Mesothelial cell of epicardium (in vitro differentiated cells): ENCODE results near the gene TMEM229A. TPM values are rescaled to one million over a fixed set of nuclear protein-coding genes. Genes with fewer than 3 reads are reported as not detected.

Experiments
- DNase-seq, 2 experiments: peaks; one replicate each; pipeline ENCODE4 v3.0.0; 2021; ENCODE audit warnings: low spot score in 2 of 2; ENCODE audit not compliant: unreplicated experiment in 2 of 2
- H3K27ac Mint-ChIP-seq: 2 replicates; pipeline ENCODE4 v1.8.0; 2021; ENCODE audit warnings: mixed read lengths
- H3K27me3 Mint-ChIP-seq: 2 replicates; pipeline ENCODE4 v1.8.0; 2021; ENCODE audit warnings: low read depth, mixed read lengths
- H3K36me3 Mint-ChIP-seq: 2 replicates; pipeline ENCODE4 v1.8.0; 2021; ENCODE audit warnings: mixed read lengths
- H3K4me1 Mint-ChIP-seq: 2 replicates; pipeline ENCODE4 v1.8.0; 2021; ENCODE audit warnings: mixed read lengths
- H3K4me3 Mint-ChIP-seq: 2 replicates; pipeline ENCODE4 v1.8.0; 2021; ENCODE audit warnings: mild to moderate bottlenecking, moderate library complexity, mixed read lengths
- H3K9me3 Mint-ChIP-seq: 2 replicates; pipeline ENCODE4 v1.8.0; 2021; ENCODE audit warnings: mixed read lengths
- CTCF ChIP-seq: fragments of 200-600 bp; sonication (generic); IDR thresholded peaks from one replicate; pipeline ENCODE4 v1.5.0; 2021; ENCODE audit warnings: antibody characterized with exemption; ENCODE audit not compliant: unreplicated experiment
- total RNA-seq: library from RNA; stranded (reverse); gene quantifications from 3 replicates; pipeline ENCODE4 v1.2.1, GENCODE V29; 2021

TMEM229A gene
- total RNA-seq, 1 donor from 2014 or later, result 0.69 TPM

- Mint-ChIP-seq H3K4me3 (no peak overlapping the region), H3K27ac (no peak overlapping the region), H3K27me3 (no peaks in the 10 kb centered on the region), H3K4me1 (no peaks in the 10 kb centered on the region), H3K36me3 (peaks cover 4% of the 10 kb centered on the region), H3K9me3 (peaks cover 35% of the 10 kb centered on the region)
- DNase-seq, result no peak
- TF ChIP-seq CTCF, result no peak
These were observed 33.9 kb downstream of the TMEM229A start for GRCh38 chr7:123998921-123999320.

- Mint-ChIP-seq H3K4me3 (no peak overlapping the region), H3K36me3 (no peaks in the 10 kb centered on the region), H3K9me3 (peaks cover 10% of the 10 kb centered on the region), H3K4me1 (no peaks in the 10 kb centered on the region), H3K27me3 (no peaks in the 10 kb centered on the region), H3K27ac (no peak overlapping the region)
- TF ChIP-seq CTCF, result no peak
- DNase-seq, result no peak
These were observed 36.6 kb downstream of the TMEM229A start for GRCh38 chr7:123996327-123996625.

GRCh38 chr7:123995617-123996326 lies 37.1 kb downstream of the TMEM229A start:
- no peak overlapping the region for H3K27ac Mint-ChIP-seq
- no peaks in the 10 kb centered on the region for H3K27me3 Mint-ChIP-seq
- peaks cover 8% of the 10 kb centered on the region for H3K9me3 Mint-ChIP-seq
- no peak overlapping the region for H3K4me3 Mint-ChIP-seq
- H3K4me1 Mint-ChIP-seq, result no peaks in the 10 kb centered on the region
- DNase-seq, result no peak
- H3K36me3 Mint-ChIP-seq, result no peaks in the 10 kb centered on the region
- TF ChIP-seq CTCF, result no peak

GRCh38 chr7:123994449-123994848 lies 38.4 kb downstream of the TMEM229A start:
- Mint-ChIP-seq H3K9me3 (peaks cover 7% of the 10 kb centered on the region), H3K4me1 (no peaks in the 10 kb centered on the region), H3K4me3 (no peak overlapping the region), H3K27ac (no peak overlapping the region), H3K36me3 (no peaks in the 10 kb centered on the region), H3K27me3 (no peaks in the 10 kb centered on the region)
- DNase-seq, result no peak
- no peak for TF ChIP-seq CTCF

GRCh38 chr7:123993996-123994395 lies 38.9 kb downstream of the TMEM229A start:
- H3K27ac Mint-ChIP-seq, result no peak overlapping the region
- no peak for TF ChIP-seq CTCF
- DNase-seq, result no peak
- H3K4me3 Mint-ChIP-seq, result no peak overlapping the region
- H3K9me3 Mint-ChIP-seq, result peaks cover 11% of the 10 kb centered on the region
- H3K36me3 Mint-ChIP-seq, result no peaks in the 10 kb centered on the region
- H3K27me3 Mint-ChIP-seq, result no peaks in the 10 kb centered on the region
- no peaks in the 10 kb centered on the region for H3K4me1 Mint-ChIP-seq

GRCh38 chr7:123992913-123993518 lies 39.9 kb downstream of the TMEM229A start:
- no peaks in the 10 kb centered on the region for H3K27me3 Mint-ChIP-seq
- no peaks in the 10 kb centered on the region for H3K4me1 Mint-ChIP-seq
- DNase-seq, result no peak
- H3K27ac Mint-ChIP-seq, result no peak overlapping the region
- no peak for TF ChIP-seq CTCF
- H3K4me3 Mint-ChIP-seq, result no peak overlapping the region
- H3K9me3 Mint-ChIP-seq, result peaks cover 11% of the 10 kb centered on the region
- no peaks in the 10 kb centered on the region for H3K36me3 Mint-ChIP-seq
